HG03175 (cell line): ENCODE results near the gene ATXN3L.

ENCODE experiments used
- ATAC-seq: cut with Tn5 transposase; IDR thresholded peaks from one replicate; pipeline ENCODE4 v1.9.1; 2021; ENCODE audit warnings: mild to moderate bottlenecking, moderate library complexity; ENCODE audit not compliant: unreplicated experiment

The ATXN3L gene

DNA sequence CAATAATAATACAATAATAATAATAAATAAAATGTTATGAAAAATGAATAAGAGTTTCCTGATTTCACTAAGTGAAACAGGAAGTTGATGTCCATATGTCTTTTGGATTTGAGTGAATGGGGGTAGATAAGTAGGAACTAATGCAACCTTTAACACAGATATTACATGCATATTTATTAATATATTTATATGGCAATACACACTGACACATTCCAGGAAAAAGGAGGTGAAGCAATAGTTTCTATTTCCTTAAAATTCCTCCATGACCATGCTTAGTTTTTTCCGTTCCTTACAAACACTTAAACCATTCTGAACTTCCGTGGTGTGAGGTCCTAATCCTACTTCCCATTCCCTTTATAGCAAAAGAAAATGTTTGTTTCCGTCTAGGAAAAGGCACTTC, 48.3 kb downstream of the ATXN3L start:
- ATAC-seq, result no peak

- ATAC-seq, result no peak
Observed at GRCh38 chrX:13270360-13270759, 49.5 kb downstream of the ATXN3L start.

DNA sequence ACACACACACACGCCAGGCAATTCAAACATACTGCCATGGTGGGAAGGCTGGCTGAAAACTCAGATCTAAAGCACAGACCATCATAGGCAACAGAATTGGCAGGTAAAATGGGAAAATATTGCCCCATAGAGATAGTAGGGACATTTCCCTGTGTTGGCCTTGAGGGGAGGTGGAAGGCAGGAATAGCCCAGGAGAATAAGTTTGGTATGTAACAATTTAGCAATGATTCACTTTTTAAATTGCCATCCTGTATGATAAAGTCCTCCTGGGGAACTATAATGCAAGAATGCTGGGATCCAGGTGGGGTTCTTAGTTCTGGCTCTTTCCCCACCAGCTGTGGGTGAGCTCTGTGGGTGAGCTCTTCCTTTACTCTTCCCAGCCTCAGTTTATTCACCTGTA, 51.0 kb downstream of the ATXN3L start:
- ATAC-seq, result no peak
